GM19043 (cell line): ENCODE data around the gene LGALS9.

Source experiments
- ATAC-seq: cut with Tn5 transposase; IDR thresholded peaks from one replicate; pipeline ENCODE4 v1.9.1; 2021; ENCODE audit warnings: low read depth; ENCODE audit not compliant: unreplicated experiment

The LGALS9 gene

DNA sequence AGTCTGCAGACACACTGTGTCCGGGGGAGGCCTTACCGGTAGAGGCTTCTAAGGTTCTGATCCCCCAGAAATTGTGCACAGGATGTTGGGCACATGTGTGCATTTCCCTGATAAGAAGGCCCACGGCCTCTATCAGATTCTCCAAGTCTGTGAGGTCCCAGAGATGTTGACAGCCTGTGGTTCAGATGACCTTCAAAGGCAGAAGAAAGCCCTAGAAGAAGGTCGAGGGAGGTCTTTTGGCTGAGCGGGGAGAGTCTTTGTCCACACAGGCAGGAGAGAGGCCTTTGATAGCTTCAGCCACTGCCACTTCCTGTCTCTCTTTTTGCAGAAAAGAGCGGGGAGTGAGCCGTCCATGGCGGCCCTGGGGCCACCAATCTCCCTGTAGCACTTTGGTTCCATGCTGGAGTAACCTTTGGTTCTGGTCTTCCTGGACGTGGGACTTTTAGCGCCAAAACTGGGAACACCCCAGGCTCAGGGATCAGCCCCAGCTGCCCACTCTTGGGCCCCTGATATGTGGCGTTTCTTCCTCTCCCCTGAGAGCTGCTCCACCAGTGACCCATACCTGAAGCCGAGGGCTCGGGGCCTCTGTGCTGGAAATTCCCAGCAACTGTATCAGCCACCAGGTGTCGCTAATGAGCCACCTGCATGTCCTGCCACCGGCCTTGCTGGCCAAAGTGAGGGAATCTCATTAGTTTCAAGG is 28.1 kb upstream of the LGALS9 start:
- no peak for ATAC-seq

- ATAC-seq: no peak
Measured at GRCh38 chr17:27603421-27603770, 27.6 kb upstream of the LGALS9 start.

DNA sequence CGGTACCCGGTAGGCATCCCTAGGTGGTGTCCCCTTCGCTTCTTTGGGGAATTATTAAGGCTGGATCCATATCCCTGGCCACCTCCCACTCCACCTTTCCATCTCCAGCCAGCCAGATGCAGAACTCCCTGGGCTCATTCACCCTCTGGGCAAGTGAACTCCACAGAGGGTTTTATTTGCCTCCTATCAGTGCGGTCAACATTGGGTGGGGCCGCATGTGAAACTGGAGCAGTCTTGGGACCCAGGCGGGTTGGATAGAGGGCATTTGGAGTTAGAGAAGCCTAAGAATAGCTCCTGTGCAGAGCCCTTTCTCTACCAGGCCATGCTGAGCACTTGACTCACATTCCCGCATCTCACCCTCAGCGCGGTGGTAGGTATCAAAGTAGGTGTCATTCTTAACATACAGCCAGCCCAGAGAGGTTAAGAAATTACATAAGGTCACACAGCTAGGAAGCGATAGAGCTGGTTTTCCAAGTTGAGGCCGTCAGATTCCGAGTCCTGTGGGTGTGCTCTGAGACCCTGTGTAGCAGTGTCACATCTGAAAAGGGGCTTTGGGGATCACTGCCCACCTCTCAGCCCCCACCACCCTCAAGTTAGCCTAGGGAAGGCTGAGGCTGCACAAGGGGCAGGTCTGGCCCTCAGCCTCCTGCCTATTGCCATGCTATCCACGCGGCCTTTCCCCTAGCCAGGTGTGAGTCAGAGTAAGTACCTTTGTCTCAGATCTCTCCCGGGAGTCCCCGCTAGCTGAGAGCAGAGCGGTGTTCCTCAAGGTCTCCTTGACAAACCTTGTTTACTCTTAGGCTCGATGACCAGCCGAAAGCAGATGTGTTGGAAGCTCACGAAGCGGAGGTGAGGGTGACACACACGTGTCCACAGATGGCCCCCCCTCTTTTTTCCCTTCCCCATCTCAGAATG is 26.9 kb upstream of the LGALS9 start:
- no peak for ATAC-seq

DNA sequence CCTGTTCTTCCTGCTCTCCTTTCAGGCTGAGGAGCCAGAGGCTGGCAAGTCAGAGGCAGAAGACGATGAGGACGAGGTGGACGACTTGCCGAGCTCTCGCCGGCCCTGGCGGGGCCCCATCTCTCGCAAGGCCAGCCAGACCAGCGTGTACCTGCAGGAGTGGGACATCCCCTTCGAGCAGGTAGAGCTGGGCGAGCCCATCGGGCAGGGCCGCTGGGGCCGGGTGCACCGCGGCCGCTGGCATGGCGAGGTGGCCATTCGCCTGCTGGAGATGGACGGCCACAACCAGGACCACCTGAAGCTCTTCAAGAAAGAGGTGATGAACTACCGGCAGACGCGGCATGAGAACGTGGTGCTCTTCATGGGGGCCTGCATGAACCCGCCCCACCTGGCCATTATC is 25.6 kb upstream of the LGALS9 start:
- ATAC-seq: no peak

- no peak for ATAC-seq
Measured at GRCh38 chr17:27607521-27608091, 23.4 kb upstream of the LGALS9 start.

DNA sequence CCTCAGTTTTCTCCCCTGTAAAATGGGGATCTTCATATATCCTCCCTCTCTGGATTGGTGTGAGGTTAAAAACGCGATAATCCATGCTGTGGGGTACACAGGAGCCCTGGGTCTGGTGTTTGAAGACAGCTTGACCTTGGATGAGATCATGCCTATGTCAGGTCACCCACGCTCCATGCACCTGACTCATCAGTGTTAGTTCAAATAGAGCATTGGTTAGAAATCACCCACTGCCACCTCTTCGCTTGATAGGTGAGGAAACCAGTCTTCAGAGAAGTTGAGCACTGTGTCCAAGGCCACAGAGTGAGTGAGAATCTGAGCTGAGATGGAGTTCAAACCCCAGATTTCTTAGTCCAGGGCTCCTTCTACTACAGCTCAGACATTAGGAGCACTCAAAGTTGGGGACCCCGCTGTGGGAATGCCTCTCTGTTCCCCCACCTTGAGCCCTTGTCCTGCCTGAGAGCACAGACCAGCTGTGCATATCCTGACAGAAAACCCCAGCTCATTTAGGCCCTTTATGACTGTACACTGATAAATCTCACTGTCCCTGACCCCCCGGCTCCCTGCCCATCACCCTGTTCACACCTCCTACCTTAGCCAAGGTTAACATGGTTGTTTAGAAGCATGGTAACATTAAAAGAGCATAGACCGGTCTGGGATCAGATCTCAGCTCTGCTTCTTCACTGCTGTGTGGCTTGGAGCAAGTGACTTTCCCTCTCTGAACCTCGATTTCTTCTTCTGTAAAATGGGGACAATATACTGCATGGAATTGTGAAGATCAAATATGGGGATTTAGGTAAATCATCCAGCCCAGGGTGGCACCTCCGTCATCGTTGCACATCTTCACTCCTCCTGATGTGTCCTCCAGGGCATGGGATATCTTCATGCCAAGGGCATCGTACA is 22.4 kb upstream of the LGALS9 start:
- no peak for ATAC-seq

DNA sequence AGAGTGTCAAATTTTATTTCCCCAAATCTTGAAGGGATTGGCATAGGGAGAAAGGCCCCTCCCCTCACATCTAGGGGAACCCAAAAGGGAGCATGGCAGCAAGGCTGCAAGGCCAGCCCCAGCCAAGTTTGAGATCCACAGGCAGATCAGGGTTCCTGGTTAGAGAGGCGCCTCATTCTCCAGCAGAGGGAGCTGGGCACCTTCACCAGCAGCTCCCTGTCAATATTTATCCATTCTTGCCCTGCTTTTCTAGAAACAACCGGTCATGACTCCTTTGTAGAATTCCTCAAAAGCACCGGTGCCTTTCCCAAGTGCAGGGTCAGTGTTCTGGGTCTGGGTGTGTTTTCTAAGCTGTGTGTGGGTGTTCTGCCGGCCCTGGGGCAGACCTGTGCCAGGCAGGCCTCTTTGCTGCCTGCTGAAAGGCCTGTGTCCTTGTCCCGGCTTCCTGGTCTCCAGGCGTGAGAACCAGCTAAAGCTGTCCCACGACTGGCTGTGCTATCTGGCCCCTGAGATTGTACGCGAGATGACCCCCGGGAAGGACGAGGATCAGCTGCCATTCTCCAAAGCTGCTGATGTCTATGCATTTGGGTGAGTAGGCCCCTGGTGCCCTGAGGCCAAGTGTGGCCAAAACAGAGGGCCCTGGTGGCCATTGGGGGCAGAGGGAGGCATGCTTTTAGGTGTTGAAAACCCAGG is 21.2 kb upstream of the LGALS9 start:
- ATAC-seq: no peak

- ATAC-seq: no peak
Measured at GRCh38 chr17:27610304-27610677, 20.7 kb upstream of the LGALS9 start.

GRCh38 chr17:27612160-27612770 is 18.7 kb upstream of the LGALS9 start:
- ATAC-seq: no peak

GRCh38 chr17:27613433-27613832 is 17.6 kb upstream of the LGALS9 start:
- ATAC-seq: no peak

DNA sequence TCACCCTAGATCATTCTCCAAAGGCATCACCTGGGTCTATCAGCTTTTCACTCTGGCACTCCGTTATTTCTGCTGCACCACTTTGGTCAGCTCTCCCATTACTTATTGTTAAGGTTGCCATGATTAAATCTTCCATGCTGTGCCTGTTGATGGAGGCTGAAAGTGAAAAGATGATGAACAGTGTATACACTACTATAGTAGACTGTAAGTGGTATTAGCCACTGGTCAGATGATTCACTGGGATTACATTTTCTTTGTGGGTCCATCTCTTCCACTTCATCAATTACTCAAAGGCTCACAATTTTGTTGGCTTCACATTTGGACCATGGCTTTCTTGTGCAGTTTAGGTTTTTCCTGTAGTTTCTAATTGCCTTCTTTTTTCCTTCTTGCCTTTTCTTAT is 15.9 kb upstream of the LGALS9 start:
- ATAC-seq: no peak

DNA sequence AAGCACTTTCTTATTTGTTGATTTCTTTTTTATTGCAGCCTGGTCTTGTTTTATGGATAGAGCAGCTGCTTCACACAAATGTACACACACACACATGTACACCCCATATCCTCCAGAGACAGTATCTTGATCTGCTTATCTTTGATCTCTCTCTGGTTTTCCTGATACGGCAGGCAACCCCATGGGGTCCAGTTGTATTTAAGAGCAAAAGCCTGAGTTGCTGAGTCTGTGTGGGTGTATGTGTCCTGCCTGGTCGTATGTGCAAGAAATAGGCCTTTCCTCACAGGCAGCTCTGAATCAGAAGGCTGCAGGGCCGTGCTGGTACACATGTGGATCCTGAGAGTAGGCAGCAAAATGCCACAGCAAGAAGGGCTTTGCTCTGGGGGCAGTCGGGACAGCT is 14.6 kb upstream of the LGALS9 start:
- ATAC-seq: no peak

DNA sequence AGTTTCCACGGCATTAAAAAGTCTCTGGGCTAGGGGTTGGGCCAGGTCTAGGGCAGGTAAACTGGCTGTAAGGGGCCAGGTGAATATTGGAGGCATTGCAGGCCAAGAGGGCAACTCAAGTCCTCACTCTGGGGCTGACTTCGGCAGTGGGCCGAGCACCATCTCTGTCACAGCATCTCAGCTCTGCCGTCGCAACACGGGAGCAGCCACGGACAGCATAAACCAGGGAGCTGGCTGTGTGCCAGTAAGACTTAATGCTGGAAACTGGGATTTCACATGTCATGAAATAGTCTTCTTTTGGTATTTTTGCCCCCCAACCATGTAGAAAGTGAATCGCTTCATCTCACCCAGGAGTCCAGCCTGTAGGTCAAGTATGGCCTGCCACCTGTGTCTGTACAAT is 12.6 kb upstream of the LGALS9 start:
- ATAC-seq: no peak

- no peak for ATAC-seq
Measured at GRCh38 chr17:27620721-27621120, 10.3 kb upstream of the LGALS9 start.

- ATAC-seq: no peak
Measured at GRCh38 chr17:27621536-27621935, 9.5 kb upstream of the LGALS9 start.

- no peak for ATAC-seq
Measured at GRCh38 chr17:27621942-27622559, 8.9 kb upstream of the LGALS9 start.

GRCh38 chr17:27622986-27623385 is 8.0 kb upstream of the LGALS9 start:
- ATAC-seq: no peak

GRCh38 chr17:27623614-27624013 is 7.4 kb upstream of the LGALS9 start:
- no peak for ATAC-seq

- no peak for ATAC-seq
Measured at GRCh38 chr17:27624539-27624938, 6.4 kb upstream of the LGALS9 start.
